ENCODE results near the gene FAM3A. TPM values are rescaled to one million over a fixed set of nuclear protein-coding genes. Genes with fewer than 3 reads are reported as not detected.
A peak's percentile ranks its signal among the peaks of the same experiment; 100 is the strongest.
"Not testable (repeated sequence)": the region's sequence is repeated elsewhere in the genome, so short reads cannot be mapped to it uniquely, and the experiment has no call there.

Gene FAM3A, protein sequence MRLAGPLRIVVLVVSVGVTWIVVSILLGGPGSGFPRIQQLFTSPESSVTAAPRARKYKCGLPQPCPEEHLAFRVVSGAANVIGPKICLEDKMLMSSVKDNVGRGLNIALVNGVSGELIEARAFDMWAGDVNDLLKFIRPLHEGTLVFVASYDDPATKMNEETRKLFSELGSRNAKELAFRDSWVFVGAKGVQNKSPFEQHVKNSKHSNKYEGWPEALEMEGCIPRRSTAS
- total RNA-seq (10 to 100 TPM; 33.9 to 67.6 (median 57.8) TPM), total RNA-seq (14.0 to 51.4 (median 32.7) reads per million in 29 experiments)
- 25.8 TPM for total RNA-seq (2013)

DNA sequence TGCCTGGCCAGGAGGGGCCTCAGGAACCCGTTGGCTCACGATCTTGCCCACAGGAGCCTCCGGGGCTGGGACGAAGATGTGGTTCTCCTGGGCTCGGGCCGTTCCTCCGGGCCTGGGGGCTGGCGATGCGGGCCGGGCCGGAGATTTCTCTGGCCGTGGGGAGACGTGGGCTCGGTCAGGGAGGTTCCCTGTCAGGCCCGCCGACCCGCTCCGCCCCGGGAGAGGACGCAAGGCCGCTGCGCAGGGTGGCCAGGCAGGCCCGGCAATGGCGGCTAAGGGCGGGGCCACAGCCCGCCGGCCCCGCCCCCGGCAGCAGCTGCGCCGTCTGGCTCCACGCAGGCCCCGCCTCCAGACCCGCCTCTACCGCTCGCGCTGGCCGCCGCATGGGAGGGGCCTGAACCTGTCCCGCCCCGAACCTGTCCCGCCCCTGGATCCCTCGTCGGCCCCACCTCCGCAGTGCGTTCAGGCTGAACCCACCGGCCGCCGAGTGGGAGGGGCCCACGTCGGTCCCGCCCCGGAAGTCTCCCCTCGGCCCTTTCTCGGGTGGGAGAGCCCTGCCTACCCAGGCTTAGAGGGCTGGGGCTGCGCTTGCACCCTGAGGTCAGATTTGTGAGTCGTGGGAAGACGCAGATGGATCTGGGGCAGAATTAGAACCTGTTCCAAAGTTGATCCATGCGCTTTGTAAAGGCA lies at the start of gene FAM3A:
Gene FAM3A (minus strand): TSS at position 267 of the 690 bp plus-strand sequence. CDS start 460 bp downstream, outside the sequence.
- H3K36me3 ChIP-seq (ENCODE audit: control insufficient read depth in 2 of 2, extremely low read depth in 1 of 2, insufficient read depth in 1 of 2, low read length in 1 of 2) = no peaks in the 10 kb centered on the region
- ChIA-PET CTCF (interaction anchor here in 1 of 2 donors (0.7 kb wide), 1 partner anchor 9 kb away, joined by 6 read pairs; no protein-coding TSS in a partner anchor), POLR2A (interaction anchor here (0.5 to 0.9 kb wide), 2 partner anchors 25 to 29 kb away, joined by 3 to 7 read pairs; partner anchors contain the start of gene SLC10A3 (in 1 of the 2))
- no peaks in the 10 kb centered on the region for H3K27me3 ChIP-seq (replicated peaks in 1 of 2; ENCODE audit: control insufficient read depth in 2 of 2, extremely low read depth in 1 of 2, insufficient read depth in 2 of 2, low read length in 1 of 2)
- DNase-seq (peak; percentile 81 to 94 (median 89)), ATAC-seq (replicated peaks in 1 of 4) (peak; percentile 94 to 99 (median 94))
- Mint-ChIP-seq H3K4me3 (peak within 1 kb of the TSS; percentile 77 to 84 (median 82)), H3K4me1 (peaks cover 28 to 30% (median 29%) of the 10 kb centered on the region in 3 donors), H3K36me3 (peaks cover 3% of the 10 kb centered on the region), H3K27me3 (peaks cover 0 to 9% of the 10 kb centered on the region in 2 donors), H3K27ac (peak within 1 kb of the TSS; percentile 91 to 92), H3K9me3 (no peaks in the 10 kb centered on the region)
- peak within 1 kb of the TSS; percentile 68 for H3K27ac ChIP-seq (ENCODE audit: low read length)
- H3K4me3 ChIP-seq (ENCODE audit: control insufficient read depth in 1 of 2, extremely low read depth in 1 of 2, low read length in 1 of 2) = peak within 1 kb of the TSS; percentile 58 to 82
- peaks cover 0 to 41% of the 10 kb centered on the region in 2 experiments for H3K4me1 ChIP-seq (ENCODE audit: control insufficient read depth in 1 of 2, extremely low read depth in 1 of 2, insufficient read depth in 2 of 2, low read length in 2 of 2)
- H3K9me3 ChIP-seq = no peaks in the 10 kb centered on the region
- WGBS (ENCODE audit: insufficient coverage) = 0% methylated on average over 30 of the region's 59 CpGs

DNA sequence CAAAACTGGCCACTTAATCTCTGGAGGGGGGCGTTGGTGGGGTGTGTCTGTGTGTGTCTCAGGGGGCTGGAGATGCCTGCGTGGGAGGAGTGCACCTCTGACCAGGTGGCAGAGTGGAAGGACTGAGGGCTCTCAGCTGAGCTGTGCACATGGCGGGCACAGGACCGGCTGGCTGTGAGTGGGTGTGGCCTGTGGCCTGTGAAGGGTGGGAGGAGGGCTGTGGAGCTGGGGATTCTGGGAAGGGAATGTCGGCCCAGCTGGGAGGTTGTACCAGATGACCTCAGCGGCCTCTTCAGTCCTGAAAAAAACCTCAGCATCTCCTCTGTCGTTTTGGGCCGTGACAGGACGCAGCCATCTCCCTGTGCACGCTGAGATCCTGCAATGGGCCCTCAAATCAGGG lies 46.3 kb upstream of the FAM3A start:
- POLR2A ChIA-PET; H3K4me3 Mint-ChIP-seq; H3K27ac Mint-ChIP-seq; DNase-seq; CTCF ChIA-PET; H3K27me3 ChIP-seq (replicated peaks in 1 of 2; ENCODE audit: control insufficient read depth in 2 of 2, extremely low read depth in 1 of 2, insufficient read depth in 2 of 2, low read length in 1 of 2); H3K27me3 Mint-ChIP-seq; H3K36me3 Mint-ChIP-seq; ATAC-seq (replicated peaks in 1 of 4); H3K4me1 Mint-ChIP-seq; H3K4me1 ChIP-seq (ENCODE audit: control insufficient read depth in 1 of 2, extremely low read depth in 1 of 2, insufficient read depth in 2 of 2, low read length in 2 of 2); H3K4me3 ChIP-seq (ENCODE audit: control insufficient read depth in 1 of 2, extremely low read depth in 1 of 2, low read length in 1 of 2); H3K9me3 Mint-ChIP-seq; H3K9me3 ChIP-seq; H3K27ac ChIP-seq (ENCODE audit: low read length); H3K36me3 ChIP-seq (ENCODE audit: control insufficient read depth in 2 of 2, extremely low read depth in 1 of 2, insufficient read depth in 1 of 2, low read length in 1 of 2): not testable (repeated sequence)
- no CpG with 5 or more reads among the region's 10 CpGs for WGBS (ENCODE audit: insufficient coverage)

DNA sequence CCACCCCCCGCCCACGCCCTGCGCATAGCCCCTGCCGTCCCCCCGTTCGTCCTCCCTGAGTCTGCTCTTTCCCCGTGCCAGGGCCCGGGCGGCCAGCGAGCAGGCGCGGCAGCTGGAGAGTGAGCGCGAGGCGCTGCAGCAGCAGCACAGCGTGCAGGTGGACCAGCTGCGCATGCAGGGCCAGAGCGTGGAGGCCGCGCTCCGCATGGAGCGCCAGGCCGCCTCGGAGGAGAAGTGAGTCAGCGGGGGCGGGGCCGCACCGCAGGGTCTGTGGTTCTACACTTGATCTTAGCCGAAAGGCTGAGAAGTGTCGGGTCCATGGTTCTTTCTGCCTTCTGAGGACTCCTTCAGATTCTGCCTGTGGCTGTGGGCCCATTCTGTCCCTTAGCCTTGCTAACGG lies 44.3 kb upstream of the FAM3A start:
- H3K4me1 ChIP-seq (ENCODE audit: control insufficient read depth in 1 of 2, extremely low read depth in 1 of 2, insufficient read depth in 2 of 2, low read length in 2 of 2); H3K36me3 Mint-ChIP-seq; H3K27ac Mint-ChIP-seq; H3K4me3 Mint-ChIP-seq; ATAC-seq (replicated peaks in 1 of 4); POLR2A ChIA-PET; H3K9me3 Mint-ChIP-seq; DNase-seq; CTCF ChIA-PET; H3K27ac ChIP-seq (ENCODE audit: low read length); H3K4me1 Mint-ChIP-seq; H3K36me3 ChIP-seq (ENCODE audit: control insufficient read depth in 2 of 2, extremely low read depth in 1 of 2, insufficient read depth in 1 of 2, low read length in 1 of 2); H3K27me3 Mint-ChIP-seq; H3K4me3 ChIP-seq (ENCODE audit: control insufficient read depth in 1 of 2, extremely low read depth in 1 of 2, low read length in 1 of 2); H3K27me3 ChIP-seq (replicated peaks in 1 of 2; ENCODE audit: control insufficient read depth in 2 of 2, extremely low read depth in 1 of 2, insufficient read depth in 2 of 2, low read length in 1 of 2); H3K9me3 ChIP-seq: not testable (repeated sequence)
- WGBS (ENCODE audit: insufficient coverage) = no CpG with 5 or more reads among the region's 31 CpGs

DNA sequence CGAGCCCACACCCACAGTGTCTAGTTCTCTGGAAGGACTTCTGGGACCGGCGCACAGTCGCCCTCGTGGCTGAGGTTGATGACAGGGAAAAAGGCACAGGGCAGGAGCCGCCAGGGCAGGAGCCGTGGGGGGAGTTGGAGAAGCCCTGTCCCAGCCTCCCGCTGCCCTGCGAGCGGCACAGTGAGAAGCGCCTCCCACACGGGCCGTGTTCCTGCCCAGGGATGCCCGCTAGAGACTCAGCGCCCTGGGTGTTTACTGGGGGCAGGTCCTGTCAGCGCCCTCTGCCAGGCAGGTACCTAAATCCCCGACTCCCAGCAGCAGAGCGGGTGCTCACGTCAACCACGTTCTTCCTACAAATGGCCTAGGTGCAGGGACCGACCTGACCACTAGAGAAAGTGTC lies 42.9 kb upstream of the FAM3A start:
- H3K4me3 Mint-ChIP-seq; H3K36me3 ChIP-seq (ENCODE audit: control insufficient read depth in 2 of 2, extremely low read depth in 1 of 2, insufficient read depth in 1 of 2, low read length in 1 of 2); H3K4me1 ChIP-seq (ENCODE audit: control insufficient read depth in 1 of 2, extremely low read depth in 1 of 2, insufficient read depth in 2 of 2, low read length in 2 of 2); H3K27ac ChIP-seq (ENCODE audit: low read length); H3K4me1 Mint-ChIP-seq; H3K9me3 Mint-ChIP-seq; DNase-seq; H3K9me3 ChIP-seq; POLR2A ChIA-PET; ATAC-seq (replicated peaks in 1 of 4); H3K27ac Mint-ChIP-seq; H3K36me3 Mint-ChIP-seq; CTCF ChIA-PET; H3K4me3 ChIP-seq (ENCODE audit: control insufficient read depth in 1 of 2, extremely low read depth in 1 of 2, low read length in 1 of 2); H3K27me3 Mint-ChIP-seq; H3K27me3 ChIP-seq (replicated peaks in 1 of 2; ENCODE audit: control insufficient read depth in 2 of 2, extremely low read depth in 1 of 2, insufficient read depth in 2 of 2, low read length in 1 of 2): not testable (repeated sequence)
- WGBS (ENCODE audit: insufficient coverage) = no CpG with 5 or more reads among the region's 21 CpGs

DNA sequence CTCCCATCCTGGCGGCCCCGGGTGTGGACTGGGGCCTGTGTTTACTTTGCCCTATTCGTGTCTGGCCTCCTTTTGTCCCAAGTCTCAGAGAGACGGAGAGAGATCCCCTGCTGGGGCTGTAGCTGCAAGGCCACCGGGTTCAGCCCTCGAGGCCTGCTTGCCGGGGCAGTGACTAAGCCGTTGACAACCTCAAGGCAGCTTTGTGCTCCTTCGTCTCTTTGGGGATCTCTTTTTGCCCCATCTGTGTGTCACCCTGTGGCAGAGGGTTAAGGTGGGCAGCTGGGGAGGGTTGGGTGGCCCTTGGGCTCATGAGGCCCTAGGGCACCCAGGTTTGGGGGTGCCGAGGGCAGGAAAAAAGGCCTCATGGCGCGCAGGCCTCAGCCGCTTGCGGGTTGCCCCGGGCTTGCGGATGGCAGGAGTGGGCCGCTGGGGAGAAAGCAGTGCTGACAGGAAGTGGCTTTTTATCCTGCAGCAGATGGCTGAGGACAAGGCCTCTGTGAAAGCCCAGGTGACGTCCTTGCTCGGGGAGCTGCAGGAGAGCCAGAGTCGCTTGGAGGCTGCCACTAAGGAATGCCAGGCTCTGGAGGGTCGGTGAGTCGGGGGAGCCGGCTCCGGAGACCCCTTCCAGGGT lies 42.1 kb upstream of the FAM3A start:
- H3K9me3 Mint-ChIP-seq; H3K4me3 Mint-ChIP-seq; H3K27me3 ChIP-seq (replicated peaks in 1 of 2; ENCODE audit: control insufficient read depth in 2 of 2, extremely low read depth in 1 of 2, insufficient read depth in 2 of 2, low read length in 1 of 2); POLR2A ChIA-PET; DNase-seq; H3K4me1 Mint-ChIP-seq; H3K27me3 Mint-ChIP-seq; H3K9me3 ChIP-seq; H3K27ac ChIP-seq (ENCODE audit: low read length); CTCF ChIA-PET; H3K4me1 ChIP-seq (ENCODE audit: control insufficient read depth in 1 of 2, extremely low read depth in 1 of 2, insufficient read depth in 2 of 2, low read length in 2 of 2); H3K27ac Mint-ChIP-seq; H3K4me3 ChIP-seq (ENCODE audit: control insufficient read depth in 1 of 2, extremely low read depth in 1 of 2, low read length in 1 of 2): not testable (repeated sequence)
- no CpG with 5 or more reads among the region's 24 CpGs for WGBS (ENCODE audit: insufficient coverage)
- peaks cover 0 to 16% of the 10 kb centered on the region in 2 donors for H3K36me3 ChIP-seq (ENCODE audit: control insufficient read depth in 2 of 2, extremely low read depth in 1 of 2, insufficient read depth in 1 of 2, low read length in 1 of 2)
- H3K36me3 Mint-ChIP-seq = peaks cover 11% of the 10 kb centered on the region
- ATAC-seq (replicated peaks in 1 of 4) = peak; percentile 77 to 91 (median 80)

DNA sequence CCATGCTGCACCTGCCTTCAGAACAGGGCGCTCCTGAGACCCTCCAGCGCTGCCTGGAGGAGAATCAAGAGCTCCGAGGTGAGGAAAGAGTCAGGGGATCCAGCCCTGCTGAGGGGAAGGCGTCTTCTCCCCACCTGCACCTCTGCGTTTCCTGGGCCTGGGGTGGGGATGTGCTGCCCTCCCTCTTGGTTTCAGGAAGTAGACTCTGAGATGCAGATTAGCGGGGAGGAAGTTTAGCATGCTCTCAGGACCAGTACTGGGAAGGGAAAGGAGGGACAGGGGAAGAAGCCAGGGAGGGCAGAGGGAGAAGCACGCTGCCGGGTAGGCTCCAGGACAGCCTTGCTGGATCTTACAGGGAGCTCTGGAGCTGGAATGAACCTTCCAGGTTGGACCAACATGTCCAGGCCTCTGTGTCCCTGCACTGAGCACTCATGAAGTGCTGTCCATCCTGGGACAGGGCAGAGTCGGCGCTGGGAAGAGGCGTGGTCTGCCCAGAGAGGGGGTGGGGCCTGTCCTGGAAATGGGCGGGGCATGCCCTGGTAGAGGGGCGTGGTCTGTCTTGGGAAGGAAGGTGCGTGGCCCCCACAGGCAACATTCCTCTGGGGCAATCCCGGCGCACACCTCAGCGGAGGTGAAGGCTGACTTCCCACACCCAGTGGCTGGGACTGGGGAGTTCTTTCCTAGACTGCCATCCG lies 36.2 kb upstream of the FAM3A start:
- POLR2A ChIA-PET; CTCF ChIA-PET; DNase-seq; H3K27ac ChIP-seq (ENCODE audit: low read length); H3K27me3 ChIP-seq (replicated peaks in 1 of 2; ENCODE audit: control insufficient read depth in 2 of 2, extremely low read depth in 1 of 2, insufficient read depth in 2 of 2, low read length in 1 of 2); H3K4me3 ChIP-seq (ENCODE audit: control insufficient read depth in 1 of 2, extremely low read depth in 1 of 2, low read length in 1 of 2); ATAC-seq (replicated peaks in 1 of 4); H3K9me3 ChIP-seq; H3K9me3 Mint-ChIP-seq; H3K27ac Mint-ChIP-seq: not testable (repeated sequence)
- WGBS (ENCODE audit: insufficient coverage) = no CpG with 5 or more reads among the region's 18 CpGs
- H3K4me3 Mint-ChIP-seq = peak overlapping the region in 1 of 3 donors; percentile 30
- peaks cover 0 to 11% of the 10 kb centered on the region in 2 donors for H3K27me3 Mint-ChIP-seq
- H3K4me1 ChIP-seq (ENCODE audit: control insufficient read depth in 1 of 2, extremely low read depth in 1 of 2, insufficient read depth in 2 of 2, low read length in 2 of 2) = peaks cover 3 to 40% of the 10 kb centered on the region in 2 experiments
- peaks cover 0 to 29% of the 10 kb centered on the region in 2 donors for H3K36me3 ChIP-seq (ENCODE audit: control insufficient read depth in 2 of 2, extremely low read depth in 1 of 2, insufficient read depth in 1 of 2, low read length in 1 of 2)
- H3K4me1 Mint-ChIP-seq = peaks cover 37 to 45% (median 41%) of the 10 kb centered on the region in 3 donors
- H3K36me3 Mint-ChIP-seq = peaks cover 16% of the 10 kb centered on the region
